Activated CD4-positive, alpha-beta T cell treated with anti-CD3 and anti-CD28 coated beads, Interleukin-2, amount 50 U/mL, for 16 hours (primary cell): ENCODE results near the gene LINC01488.

Experiments used
- DNase-seq: peaks from one replicate; pipeline ENCODE4 v3.0.0-alpha.2; 2020

The LINC01488 gene

GRCh38 chr11:69481393-69481844 is at the start of gene LINC01488:
Gene LINC01488, plus strand, starts transcription at chr11:69481663.
- DNase-seq: no peak

DNA sequence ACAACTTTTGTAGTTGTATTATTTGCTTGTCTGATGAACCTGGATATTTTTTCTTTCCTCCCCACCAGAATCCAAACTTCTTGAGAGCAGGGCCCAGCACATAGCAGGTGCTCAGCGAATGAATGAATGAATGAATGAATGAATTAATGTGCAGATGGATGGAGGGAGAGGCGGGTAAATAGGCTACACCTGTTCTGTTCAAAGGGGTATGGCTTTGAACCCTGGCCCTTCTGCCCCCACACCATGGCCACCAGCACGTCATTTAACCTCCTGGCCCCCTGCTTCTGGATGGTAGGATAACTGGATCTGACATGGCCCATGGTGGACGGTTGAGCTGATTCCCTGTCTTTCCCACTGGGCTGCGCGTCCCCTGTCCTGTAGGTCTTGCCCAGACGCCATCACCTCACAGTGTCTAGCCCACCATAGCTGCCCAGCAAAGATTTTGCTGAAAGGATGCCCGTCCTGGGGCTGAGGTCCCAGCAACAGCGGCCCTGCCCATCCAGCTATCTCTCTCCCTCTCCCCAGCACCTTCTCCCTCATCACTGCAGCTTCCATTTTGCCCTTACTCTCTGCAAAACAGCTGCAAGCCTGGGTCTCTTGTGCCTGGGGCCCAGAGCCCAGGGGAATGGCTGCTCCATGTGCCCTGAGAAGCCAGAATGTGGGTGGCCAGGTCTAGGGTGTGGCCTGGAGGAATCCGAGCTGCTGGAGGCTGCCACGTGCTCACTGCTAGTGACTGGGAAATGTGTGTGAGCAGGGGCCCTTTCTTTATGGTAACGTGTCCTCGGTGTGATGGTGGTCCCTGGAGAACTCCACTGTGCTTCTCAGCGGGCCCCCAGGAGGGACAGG is 49.3 kb upstream of the LINC01488 start:
- no peak for DNase-seq

DNA sequence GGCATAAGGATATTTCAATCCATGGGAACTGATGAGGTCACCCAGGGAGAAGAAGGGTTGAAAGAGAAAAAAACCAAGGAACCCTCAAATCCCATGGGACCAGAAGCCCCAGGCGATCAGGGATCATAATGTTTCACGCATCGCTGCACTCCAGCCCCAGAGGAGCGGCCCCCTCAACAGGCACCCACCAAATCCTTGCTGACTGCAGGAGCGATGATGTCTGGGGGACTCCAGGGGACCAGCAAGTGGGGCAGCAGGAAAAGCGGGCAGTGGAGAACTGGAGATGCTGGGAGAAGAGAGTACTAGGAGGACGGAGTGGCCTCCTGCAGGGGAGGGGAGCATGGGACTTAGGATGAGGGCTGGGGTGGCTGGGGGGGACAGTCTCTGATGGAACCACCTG is 47.7 kb upstream of the LINC01488 start:
- DNase-seq: no peak

DNA sequence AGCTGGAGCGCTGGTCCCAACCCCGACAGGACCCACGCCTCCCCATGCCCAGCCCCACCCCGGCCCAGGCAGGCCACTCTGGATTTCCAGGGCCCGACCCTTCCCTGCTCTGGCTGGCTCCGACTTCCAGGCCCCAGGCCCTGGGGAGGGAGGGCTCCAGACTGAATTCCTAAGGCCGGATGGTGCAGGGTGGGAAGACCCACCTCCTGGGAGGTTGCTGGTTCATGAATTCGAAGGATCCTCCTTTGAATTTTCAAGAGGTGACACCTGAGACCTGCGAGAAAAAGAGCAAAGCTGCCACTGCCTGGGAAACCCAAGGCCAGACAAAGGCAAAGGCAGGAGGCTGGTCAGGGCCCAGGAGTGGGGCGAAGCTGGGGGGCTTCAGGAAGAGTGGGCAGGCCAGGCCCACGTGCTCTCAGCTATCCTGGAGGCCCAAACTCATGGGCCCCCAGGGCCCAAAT is 47.0 kb upstream of the LINC01488 start:
- DNase-seq: no peak

- no peak for DNase-seq
Measured at GRCh38 chr11:69435161-69435986, 46.1 kb upstream of the LINC01488 start.

- no peak for DNase-seq
Measured at GRCh38 chr11:69436041-69436982, 45.2 kb upstream of the LINC01488 start.

DNA sequence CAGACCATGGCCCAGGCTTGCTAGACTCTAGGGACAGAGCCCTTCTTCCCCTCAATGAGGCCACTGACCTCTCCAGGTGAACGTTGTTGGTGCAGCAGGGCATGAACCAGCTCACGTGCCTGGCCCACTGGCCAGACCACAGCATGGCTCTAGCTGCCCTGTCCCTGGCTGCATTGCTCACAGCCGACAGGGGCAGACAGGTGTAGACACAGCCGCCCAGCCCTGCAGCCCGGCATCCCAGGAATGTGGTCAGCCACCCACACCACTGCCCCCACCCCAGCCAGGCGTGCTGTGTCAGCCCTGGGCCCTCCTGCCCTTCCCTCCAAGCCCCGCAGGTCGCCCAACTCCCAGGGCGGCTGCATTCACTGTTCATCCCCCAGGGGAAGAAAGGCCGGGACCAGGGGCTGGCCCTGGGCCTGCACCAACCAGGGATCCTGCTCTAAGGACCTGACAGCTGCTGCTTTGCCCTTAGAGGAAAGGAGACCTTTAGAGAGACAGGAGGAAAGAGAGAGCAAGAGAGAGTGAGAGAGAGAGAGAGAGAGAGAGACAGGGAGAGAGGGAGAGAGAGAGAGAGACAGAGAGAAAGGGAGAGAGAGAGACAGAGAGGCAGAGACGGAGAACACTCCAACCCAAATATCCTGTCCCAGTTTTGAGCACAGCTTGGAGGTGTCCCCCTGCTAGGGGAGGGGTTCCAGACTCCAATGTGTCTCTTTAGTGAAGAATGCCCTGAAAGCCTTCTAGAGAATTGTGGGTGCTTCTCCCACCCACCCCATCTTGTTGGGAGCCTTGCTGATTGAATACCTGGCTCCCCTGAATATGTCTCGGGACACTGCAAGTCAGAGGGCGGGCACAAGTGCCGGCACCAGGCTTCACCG is 44.2 kb upstream of the LINC01488 start:
- no peak for DNase-seq

DNA sequence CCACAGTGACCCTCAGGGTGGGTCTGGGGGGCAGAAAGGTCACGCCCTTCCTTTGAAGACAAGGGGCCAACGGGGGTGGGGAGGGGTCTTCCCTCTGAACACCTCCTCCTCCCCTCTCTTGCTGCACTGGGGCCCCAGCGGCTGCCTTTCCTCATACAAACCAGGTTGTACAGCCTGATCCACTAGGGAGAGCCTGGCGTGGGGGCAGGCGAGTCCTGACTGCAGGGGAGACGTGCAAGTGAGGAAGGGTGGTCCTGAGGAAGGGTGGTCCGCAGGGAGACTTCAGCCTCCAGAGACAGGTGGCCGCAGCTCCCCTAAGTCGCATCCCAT is 43.6 kb upstream of the LINC01488 start:
- DNase-seq: no peak

DNA sequence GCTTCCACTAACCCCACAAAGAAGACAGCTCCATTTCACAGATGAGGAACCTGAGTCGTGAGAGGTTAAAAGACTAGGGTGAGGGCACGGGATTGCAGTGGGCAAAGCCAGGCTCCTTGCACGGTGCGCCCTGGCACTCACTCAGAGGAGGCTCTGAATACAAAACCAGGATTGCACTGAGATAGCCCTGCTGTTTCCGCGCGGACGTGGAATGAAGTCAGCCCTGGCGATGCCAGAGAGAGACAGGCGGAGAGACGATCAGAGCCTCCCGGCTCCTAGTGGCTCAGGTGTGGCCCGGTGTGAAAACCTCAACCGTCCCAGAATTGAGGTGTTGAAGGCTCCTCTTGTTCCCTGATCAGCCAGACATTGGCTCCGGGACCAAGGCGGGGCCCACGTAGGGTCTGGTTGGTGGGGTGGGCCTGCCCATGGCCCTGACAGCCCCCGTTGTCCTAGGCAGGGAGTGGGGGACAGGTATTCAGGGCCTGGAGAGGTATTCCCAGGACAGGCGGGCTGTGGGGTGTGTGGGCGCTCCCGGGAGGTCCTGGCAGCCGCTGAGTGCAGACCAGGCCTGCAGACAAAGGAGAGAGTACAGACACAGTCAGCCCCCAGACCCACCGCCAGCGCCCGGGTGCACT is 43.1 kb upstream of the LINC01488 start:
- DNase-seq: no peak

GRCh38 chr11:69439127-69439526 is 42.3 kb upstream of the LINC01488 start:
- no peak for DNase-seq

- no peak for DNase-seq
Measured at GRCh38 chr11:69439651-69440464, 41.6 kb upstream of the LINC01488 start.

DNA sequence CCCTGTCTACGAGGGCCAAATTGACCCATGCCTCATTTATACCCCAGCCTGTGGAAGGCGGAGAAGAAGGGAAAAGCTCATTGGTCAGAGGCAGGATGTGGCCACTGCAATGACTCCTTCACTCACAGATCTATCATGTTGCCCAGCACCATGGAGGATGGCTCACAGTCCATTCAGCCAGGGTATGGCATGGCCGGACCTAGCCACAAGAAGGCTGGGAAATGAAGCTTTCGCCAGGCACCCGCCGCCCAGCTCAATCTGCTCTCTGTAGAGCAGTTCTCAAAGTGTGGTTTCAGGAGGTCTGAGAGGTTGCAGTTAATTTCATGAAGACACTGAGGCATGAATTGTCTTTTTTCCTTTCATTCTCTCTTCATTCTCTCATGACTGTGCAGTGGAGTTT is 40.6 kb upstream of the LINC01488 start:
- no peak for DNase-seq

DNA sequence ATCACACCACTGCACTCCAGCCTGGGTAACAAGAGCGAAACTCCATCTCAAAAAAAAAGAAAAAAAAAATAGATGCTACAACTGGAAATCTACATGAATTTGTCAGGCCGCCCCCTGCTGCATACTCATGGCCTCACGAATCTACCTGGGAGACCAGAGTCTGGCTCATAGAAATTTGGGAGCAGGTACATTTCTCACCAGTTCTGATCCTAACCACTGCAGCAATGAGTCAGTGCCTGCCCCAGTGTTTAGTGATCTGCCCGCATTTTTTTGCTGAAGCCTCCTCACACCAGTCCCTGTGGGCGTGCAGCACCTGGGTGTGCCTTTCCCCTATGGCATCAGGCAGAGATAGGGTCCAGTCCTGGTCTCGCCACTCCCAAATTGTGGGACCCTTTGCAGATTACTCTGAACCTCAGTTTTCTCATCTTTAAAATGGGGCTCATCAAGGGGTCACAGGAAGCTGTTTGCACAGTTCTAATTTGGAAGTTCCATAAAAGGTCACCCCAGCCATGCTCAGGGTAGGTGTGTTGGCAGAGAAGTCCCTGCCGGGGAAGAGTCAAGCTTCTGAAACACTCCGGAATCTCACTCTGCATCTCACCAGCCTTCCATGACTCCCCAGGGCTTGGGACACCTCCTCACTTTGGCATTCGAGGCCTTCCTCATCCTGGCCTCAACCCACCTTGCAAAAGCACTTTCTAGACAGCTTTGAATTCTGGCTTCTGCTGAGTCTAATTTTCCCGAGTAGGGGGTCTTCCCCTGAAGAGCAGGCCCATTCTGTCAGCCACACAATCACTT is 39.3 kb upstream of the LINC01488 start:
- DNase-seq: no peak

- DNase-seq: no peak
Measured at GRCh38 chr11:69442807-69443137, 38.7 kb upstream of the LINC01488 start.

DNA sequence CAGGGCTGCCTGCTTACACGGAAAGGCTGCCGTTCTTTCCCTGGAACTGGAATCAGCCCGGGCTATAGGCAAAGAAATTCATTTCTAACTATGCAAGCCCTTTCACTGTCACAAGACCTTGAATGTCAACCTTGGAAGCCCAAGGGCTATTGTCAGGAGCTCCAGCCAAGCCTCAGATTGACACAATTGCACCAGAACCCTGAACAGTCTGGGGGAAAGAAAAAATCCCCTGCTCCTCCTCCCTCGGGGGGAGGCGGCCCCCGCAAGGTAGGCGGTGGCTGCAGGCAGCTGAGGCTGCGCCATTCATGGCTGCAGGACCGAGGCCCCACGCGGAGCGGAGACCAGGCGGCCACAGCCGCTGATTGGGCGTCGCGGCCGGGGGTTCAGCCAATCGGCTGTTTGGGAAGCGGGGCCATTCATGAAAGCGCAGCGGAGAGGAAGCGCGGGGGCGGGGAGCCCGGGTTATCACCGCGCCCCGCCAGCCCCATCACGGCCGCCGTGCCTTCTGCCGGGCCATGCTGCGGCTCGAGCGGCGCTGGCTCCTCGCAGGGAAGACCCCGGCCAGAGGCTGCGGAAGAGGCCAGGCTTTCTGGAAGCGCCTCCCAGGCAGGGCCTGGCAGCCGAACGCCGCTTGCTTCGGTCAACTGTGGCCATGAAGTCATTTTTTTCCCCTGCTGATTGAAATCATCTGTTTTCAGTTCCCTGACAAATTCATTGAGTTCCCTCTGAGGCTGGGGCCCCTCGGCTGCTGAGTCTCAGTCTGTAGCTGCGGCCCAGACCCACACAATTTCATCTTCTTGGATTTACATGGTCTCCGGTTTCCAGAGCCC is 38.1 kb upstream of the LINC01488 start:
- peak; percentile 81 for DNase-seq

- no peak for DNase-seq
Measured at GRCh38 chr11:69443968-69444364, 37.5 kb upstream of the LINC01488 start.

DNA sequence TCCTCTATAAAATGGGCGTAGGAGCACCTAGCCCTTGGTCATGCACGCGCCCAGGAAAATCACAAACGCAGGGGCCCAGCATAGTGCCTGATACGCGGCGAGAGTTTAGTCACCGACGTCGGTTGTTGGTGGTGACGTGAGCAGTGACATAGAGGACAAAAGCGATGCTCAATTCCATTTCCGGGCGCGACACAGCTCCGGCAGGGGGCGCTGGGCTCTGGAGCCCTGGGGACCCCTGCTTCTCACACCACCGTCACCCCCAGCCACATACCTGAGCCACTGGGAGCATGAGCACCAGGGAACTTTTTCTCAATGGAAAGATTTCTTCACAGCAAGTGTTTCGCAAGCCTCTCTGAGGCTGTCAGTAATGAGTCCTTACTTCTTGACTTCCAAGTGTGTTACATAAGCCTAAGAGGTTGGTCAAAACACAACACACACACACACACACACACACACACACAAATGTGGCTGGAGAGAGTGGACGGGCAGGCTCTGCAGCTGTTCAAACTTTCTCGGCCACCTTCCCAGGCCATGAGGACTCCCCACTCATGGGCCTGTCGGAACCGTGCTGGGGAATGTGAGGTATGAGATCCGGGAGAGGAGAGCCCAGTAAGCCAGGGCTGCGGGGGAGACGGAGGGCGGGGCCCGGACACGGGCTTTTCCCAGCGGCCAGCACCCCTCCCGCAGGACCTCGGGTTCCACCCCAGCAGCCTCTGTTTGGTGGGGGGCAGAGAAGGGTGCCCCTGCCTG is 36.9 kb upstream of the LINC01488 start:
- DNase-seq: no peak

- no peak for DNase-seq
Measured at GRCh38 chr11:69445131-69445470, 36.4 kb upstream of the LINC01488 start.
